Retinal pigment epithelial cell (primary cell): ENCODE data around the gene DCBLD2.

Experiments used
- DNase-seq: peaks from one replicate; pipeline ENCODE4 v3.0.0-alpha.2; 2010; ENCODE audit warnings: low read depth
- H3K4me3 ChIP-seq: 2 replicates; pipeline ENCODE4 v1.5.1; 2011; ENCODE audit warnings: mild to moderate bottlenecking, low read length, control low read depth, moderate library complexity
- TF ChIP-seq, protein P1 (sequence below): conservative IDR thresholded peaks from 2 replicates; pipeline ENCODE4 v1.5.1; 2011; ENCODE audit warnings: low read depth, low read length, control low read depth, inconsistent platforms

The DCBLD2 gene

DNA sequence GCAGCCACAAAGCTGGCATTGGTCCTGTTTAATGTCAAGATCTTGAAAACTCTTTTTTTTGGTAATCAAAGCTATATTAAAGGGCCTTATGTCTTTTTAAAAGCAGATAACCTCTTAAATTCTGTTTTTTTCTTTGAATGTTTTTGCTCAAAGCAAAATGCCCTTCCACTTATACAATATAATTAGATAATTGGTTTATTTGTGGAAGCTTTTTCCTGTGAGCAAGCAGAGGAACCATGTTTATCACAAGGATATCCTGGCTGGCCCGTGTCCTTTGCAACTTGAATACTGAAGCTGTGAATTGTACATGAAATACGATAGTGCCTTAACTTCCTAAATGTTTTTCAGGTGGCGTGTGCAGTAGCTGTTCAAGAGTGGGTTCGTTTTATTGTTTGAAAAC, 135.8 kb downstream of the DCBLD2 start:
- no peak overlapping the region for H3K4me3 ChIP-seq
- TF ChIP-seq, protein P1, sequence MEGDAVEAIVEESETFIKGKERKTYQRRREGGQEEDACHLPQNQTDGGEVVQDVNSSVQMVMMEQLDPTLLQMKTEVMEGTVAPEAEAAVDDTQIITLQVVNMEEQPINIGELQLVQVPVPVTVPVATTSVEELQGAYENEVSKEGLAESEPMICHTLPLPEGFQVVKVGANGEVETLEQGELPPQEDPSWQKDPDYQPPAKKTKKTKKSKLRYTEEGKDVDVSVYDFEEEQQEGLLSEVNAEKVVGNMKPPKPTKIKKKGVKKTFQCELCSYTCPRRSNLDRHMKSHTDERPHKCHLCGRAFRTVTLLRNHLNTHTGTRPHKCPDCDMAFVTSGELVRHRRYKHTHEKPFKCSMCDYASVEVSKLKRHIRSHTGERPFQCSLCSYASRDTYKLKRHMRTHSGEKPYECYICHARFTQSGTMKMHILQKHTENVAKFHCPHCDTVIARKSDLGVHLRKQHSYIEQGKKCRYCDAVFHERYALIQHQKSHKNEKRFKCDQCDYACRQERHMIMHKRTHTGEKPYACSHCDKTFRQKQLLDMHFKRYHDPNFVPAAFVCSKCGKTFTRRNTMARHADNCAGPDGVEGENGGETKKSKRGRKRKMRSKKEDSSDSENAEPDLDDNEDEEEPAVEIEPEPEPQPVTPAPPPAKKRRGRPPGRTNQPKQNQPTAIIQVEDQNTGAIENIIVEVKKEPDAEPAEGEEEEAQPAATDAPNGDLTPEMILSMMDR: no peak
- no peak for DNase-seq

DNA sequence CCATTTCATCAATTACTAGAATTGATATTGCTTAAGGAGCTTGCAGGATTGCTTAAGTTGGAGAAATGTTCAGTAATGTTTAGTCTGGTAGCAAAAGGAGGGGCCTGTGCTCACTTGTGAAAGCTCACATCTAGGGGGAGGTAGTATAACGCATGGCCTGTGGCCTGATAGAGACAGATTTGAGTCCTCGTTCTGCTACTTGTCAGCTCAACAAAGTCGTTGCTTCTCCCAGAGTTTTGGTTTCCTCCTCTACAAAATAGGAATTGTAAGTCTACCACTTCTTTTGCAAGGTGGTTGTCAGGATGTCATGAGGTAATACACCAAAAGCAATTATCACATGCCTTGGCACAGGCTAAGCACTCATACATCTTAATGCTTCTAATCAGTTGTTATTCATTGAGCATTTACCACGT, 137.0 kb downstream of the DCBLD2 start:
- DNase-seq: peak; percentile 76
- TF ChIP-seq, protein P1: no peak
- no peak overlapping the region for H3K4me3 ChIP-seq

DNA sequence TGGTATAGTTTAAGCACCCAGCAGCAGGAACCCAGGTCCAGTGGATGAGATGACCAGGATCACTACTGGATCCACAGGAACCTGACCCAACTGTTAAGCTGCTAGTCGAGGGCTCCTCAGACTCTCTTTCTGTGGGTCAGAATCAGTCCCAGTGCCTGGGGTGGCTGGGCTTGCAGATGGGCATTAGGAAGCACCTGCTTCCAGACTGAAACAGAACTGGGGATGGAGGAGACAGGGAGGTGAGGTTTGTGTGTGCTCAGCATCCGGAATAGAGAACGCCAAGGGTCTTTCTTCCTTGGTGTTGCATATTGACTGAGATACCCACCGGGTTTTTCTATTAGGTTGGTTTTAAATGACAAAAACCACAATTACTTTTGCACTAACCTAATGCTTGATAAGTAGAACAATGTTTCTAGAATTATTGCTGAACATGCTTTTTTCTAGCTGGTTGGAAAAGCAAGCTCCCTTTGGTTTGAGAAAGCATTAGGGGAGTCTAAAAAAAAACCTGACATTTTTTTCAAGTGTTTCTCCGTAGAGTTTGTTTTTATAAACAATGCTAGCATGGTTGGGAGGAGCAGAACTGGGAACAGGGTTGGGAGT, 137.6 kb downstream of the DCBLD2 start:
- TF ChIP-seq, protein P1: no peak
- no peak for DNase-seq
- no peak overlapping the region for H3K4me3 ChIP-seq

DNA sequence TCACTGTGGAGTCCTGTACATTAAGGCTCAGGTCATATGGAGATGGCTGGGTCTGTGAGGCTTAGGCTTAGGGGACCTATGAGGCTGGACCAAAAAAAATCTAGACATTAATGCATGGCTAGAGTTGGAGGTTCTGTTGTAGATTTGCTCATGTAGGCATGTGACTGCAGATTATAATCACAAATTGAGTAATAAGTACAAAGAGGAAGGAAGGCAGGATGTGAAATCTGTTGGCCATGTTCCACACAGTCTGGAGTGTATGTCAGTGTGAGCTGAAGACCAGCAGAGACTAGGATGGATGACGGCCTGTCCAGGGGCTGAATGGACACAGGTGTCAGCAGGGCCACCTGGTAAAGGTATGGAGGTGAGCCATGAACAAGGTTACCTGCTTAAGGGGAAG, 138.4 kb downstream of the DCBLD2 start, which contains the start of gene ST3GAL6:
ST3GAL6 (plus strand) TSS at position 265 of the 400 bp plus-strand sequence. CDS start 5,101 bp downstream, outside the sequence.
- no peak for DNase-seq
- H3K4me3 ChIP-seq: no peak within 1 kb of the TSS

DNA sequence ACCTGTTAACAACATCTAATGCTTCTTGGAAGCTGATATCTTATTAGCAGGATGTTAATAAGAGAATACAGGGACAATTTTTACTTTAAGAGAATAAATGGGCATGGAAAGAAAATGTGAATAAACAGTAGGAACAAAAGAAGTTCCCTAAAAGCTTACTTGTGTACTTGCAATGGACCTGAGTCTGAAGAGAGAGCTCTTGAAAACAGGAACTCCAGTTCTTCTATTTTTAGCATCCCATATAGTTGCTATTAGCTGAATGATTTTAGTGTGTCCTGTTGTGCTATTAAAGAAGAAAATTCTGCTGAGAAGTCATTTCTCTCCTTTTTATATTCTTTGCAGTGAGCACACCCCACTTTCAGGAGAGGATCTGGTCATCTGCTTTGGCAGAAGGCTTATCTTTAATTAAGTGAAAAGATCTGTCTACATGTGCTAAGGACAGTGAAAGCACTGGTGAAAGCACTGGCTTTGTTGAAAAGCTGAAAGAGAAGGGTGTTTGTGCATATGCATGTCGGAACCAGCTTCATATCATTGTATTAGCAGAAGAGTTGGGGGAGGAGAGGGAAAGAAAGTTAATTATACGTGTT, 139.8 kb downstream of the DCBLD2 start:
- H3K4me3 ChIP-seq: no peak overlapping the region
- TF ChIP-seq, protein P1: no peak
- DNase-seq: no peak

More for the DNA sequence above, 138.4 kb downstream of the DCBLD2 start, which contains the start of gene ST3GAL6:
- TF ChIP-seq, protein P1: no peak

DNA sequence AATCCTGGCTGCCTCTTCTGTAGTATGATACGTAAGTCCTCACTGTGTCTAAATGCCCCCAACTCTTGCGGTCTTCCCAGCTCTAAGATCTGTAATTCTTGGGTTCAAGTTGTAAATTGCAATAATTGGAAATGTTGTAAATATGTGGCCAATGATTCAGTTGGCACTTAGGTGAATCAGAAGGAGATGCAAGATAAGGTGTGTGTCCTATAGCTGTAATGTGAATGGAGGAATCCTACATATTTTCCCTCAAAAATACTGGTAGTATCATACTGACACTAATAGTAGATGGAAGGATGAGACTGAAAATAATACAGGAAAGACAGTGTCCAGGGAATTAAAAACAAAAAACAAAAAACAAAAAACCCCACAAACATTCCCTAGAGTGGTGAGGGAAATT, 141.9 kb downstream of the DCBLD2 start:
- H3K4me3 ChIP-seq: no peak overlapping the region
- TF ChIP-seq, protein P1: no peak
- DNase-seq: no peak

DNA sequence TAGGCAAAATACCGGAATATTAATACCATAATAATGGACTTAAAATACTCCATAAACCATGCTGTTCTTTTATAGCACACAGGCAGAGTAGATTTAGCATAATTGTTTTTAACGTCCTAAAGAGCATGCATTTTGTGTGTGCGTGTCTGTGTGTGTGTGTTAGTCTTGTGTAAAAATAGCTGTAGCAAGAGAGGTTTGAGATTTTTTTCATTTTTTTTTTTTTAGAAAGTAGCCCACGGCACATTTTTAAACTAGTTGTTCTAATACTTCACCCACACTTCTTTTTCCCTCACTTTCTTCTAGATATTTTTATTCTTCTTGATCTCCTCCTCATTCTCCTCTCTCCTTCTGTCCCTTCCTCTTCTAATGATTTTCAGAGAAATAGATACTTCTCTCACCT, 145.9 kb downstream of the DCBLD2 start:
- no peak overlapping the region for H3K4me3 ChIP-seq
- TF ChIP-seq, protein P1: no peak
- DNase-seq: no peak
